Body of pancreas (tissue), 4 donors: ENCODE data around the gene IL3RA. TPM values are rescaled to one million over a fixed set of nuclear protein-coding genes. Genes with fewer than 3 reads are reported as not detected.

Source experiments
- ATAC-seq: fragments of 150-250 bp; one replicate; pipeline ENCODE4 v1.9.1; 2016
- DNase-seq, 4 donors: peaks; one replicate each; pipeline ENCODE4 v3.0.0-alpha.2; 2019
- H3K27ac ChIP-seq, 4 donors: fragments of 200-600 bp; sonication (generic); 1 replicate in 3 of 4; 2 replicates in 1 of 4; pipeline versions ENCODE4 v1.5.1 to v1.6.1; 2016 to 2019; ENCODE audit warnings: mild to moderate bottlenecking in 1 of 4, mixed read lengths in 1 of 4, moderate library complexity in 1 of 4
- H3K27me3 ChIP-seq, 2 donors: fragments of 200-600 bp; sonication (generic); one replicate each; pipeline ENCODE4 v1.6.0; 2016; ENCODE audit warnings: mild to moderate bottlenecking in 1 of 2
- H3K36me3 ChIP-seq, 2 donors: fragments of 200-600 bp; sonication (generic); replicated peaks in 1 of 2; 2 replicates each; pipeline ENCODE4 v1.5.1; 2016; ENCODE audit warnings: low read depth in 2 of 2; ENCODE audit not compliant: insufficient read depth in 1 of 2
- H3K4me1 ChIP-seq: fragments of 200-600 bp; sonication (generic); one replicate; pipeline ENCODE4 v1.6.0; 2016
- H3K4me3 ChIP-seq, 2 donors: fragments of 200-600 bp; sonication (generic); 1 replicate in 1 of 2; 2 replicates in 1 of 2; pipeline ENCODE4 v1.5.1; 2016 to 2019
- H3K9me3 ChIP-seq, 3 donors: fragments of 200-600 bp; sonication (generic); 1 replicate in 2 of 3; 2 replicates in 1 of 3; pipeline ENCODE4 v1.5.1; 2016
- CTCF ChIP-seq, 7 experiments: fragments of 450-650 bp in 4 of 7; fragments of 200-600 bp in 3 of 7; sonication (generic) in 3 of 7; IDR thresholded peaks; one replicate each; pipeline ENCODE4 v1.5.1; 2016 to 2019; ENCODE audit warnings: antibody characterized with exemption in 7 of 7
- POLR2A ChIP-seq, 3 donors: fragments of 450-650 bp; IDR thresholded peaks; one replicate each; pipeline ENCODE4 v1.6.1; 2016; ENCODE audit warnings: antibody characterized with exemption in 3 of 3, mild to moderate bottlenecking in 2 of 3
- WGBS, 2 donors: methylation state at CpG; one replicate each; pipeline ENCODE4 v1.1.5; 2017; 5-methylcytosine and 5-hydroxymethylcytosine counted together
- intact Hi-C: fragments of 100-400 bp; cut with DNase I; formaldehyde crosslinking; loops from one replicate; pipeline ENCODE4 v1.15.1; 2023
- total RNA-seq, 2 donors: library from RNA; depleted of rRNA; stranded (reverse); fragments of >200 nt; gene quantifications; one replicate each; pipeline ENCODE4 v1.1.0, GENCODE V29; 2016

IL3RA gene
- 1 to 10 TPM in 1 of 2 donors, under 1 TPM in 1; 0.78 to 1.3 TPM for total RNA-seq

DNA sequence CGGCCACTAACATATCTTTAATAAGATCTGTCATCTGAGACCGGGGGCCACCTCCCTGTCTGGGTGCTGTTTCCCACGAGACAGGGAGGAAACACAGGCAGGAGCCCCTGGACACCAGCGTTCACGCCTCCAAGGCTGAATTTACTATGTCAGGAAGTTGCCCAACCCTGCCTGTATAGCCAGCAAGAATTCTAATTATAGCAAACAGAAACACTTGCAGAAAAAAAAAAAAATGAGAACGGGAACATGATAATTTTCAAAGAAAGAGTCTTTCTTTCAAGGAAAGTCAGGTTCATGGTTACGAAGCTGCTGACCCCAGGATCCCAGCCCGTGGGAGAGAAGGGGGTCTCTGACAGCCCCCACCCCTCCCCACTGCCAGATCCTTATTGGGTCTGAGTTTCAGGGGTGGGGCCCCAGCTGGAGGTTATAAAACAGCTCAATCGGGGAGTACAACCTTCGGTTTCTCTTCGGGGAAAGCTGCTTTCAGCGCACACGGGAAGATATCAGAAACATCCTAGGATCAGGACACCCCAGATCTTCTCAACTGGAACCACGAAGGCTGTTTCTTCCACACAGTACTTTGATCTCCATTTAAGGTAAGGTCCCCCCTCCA is at the start of gene IL3RA:
IL3RA (plus strand) TSS at position 455 of the 613 bp plus-strand sequence. CDS start 4,981 bp downstream, outside the sequence.
- 32 to 36% methylated on average over 10 to 14 of the region's 14 CpGs for WGBS, 2 donors
- no peak for TF ChIP-seq POLR2A (IDR thresholded peaks at IDR 0.05)
- intact Hi-C loops = no loop called here
- Histone ChIP-seq H3K4me1 (no peaks in the 10 kb centered on the region), H3K4me3 (no peak within 1 kb of the TSS), H3K36me3 (no peaks in the 10 kb centered on the region), H3K27ac (peak within 1 kb of the TSS in 1 of 4 donors; percentile 17), H3K9me3 (peaks cover 0 to 14% (median 0%) of the 10 kb centered on the region in 3 donors), H3K27me3 (no peaks in the 10 kb centered on the region)
- DNase-seq = peak in 2 of 4 donors; percentile 14 to 74
- ATAC-seq = no peak

- no peaks in the 10 kb centered on the region for H3K36me3 ChIP-seq
- TF ChIP-seq POLR2A (IDR thresholded peaks at IDR 0.05) = no peak
- TF ChIP-seq CTCF (IDR thresholded peaks at IDR 0.05) = no peak
- H3K27ac ChIP-seq = no peak overlapping the region
- H3K9me3 ChIP-seq = no peaks in the 10 kb centered on the region
- DNase-seq (no peak), ATAC-seq (no peak)
- intact Hi-C loops = no loop called here
- no peaks in the 10 kb centered on the region for H3K4me1 ChIP-seq
- WGBS, 2 donors = 38 to 88% methylated on average over 1 of the region's 1 CpG
- H3K27me3 ChIP-seq = no peaks in the 10 kb centered on the region
- no peak overlapping the region for H3K4me3 ChIP-seq
Observed at GRCh38 chrX:1289535-1289934, 47.0 kb upstream of the IL3RA start.

DNA sequence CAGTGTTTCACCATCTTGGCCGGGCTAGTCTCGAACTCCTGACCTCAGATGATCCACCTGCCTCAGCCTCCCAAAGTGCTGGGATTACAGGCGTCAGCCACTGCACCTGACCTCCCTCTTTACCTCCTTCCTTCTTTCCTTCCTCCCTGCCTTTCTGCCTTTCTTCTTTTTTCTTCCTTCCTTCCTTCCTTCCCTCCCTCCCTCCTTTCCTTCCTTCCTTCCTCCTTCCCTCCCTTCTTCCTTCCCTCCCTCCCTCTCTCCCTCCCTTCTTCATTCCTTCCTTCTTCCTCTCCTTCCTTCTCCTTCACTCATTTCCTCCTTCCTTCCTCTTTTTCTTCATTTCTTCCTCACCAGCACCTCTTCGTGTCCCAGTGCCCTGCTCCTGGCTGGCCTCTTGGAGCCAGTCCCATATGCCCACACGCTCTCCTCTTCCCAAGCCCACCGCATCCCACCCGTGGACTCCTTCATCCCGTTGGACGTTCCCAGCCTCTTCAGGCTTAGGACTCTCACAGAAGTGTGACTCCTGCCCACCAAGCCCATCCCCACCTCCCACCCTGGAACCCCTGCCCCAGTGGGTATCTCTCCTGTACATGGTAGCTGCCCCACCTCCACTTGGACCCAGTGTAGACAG is 45.4 kb upstream of the IL3RA start:
- WGBS, 2 donors = 68 to 70% methylated on average over 9 of the region's 9 CpGs
- Histone ChIP-seq H3K27me3 (no peaks in the 10 kb centered on the region), H3K27ac (no peak overlapping the region), H3K4me3 (no peak overlapping the region), H3K9me3 (no peaks in the 10 kb centered on the region), H3K36me3 (no peaks in the 10 kb centered on the region), H3K4me1 (no peaks in the 10 kb centered on the region)
- DNase-seq (no peak), ATAC-seq (no peak)
- no peak for TF ChIP-seq POLR2A (IDR thresholded peaks at IDR 0.05)
- intact Hi-C loops = no loop called here

GRCh38 chrX:1292575-1293290 is 43.9 kb upstream of the IL3RA start:
- H3K4me1 ChIP-seq = no peaks in the 10 kb centered on the region
- WGBS, 2 donors = 14 to 29% methylated on average over 16 to 22 of the region's 22 CpGs
- intact Hi-C loops = no loop called here
- no peak overlapping the region for H3K27ac ChIP-seq
- no peaks in the 10 kb centered on the region for H3K9me3 ChIP-seq
- H3K27me3 ChIP-seq = no peaks in the 10 kb centered on the region
- DNase-seq = no peak
- H3K4me3 ChIP-seq = no peak overlapping the region
- H3K36me3 ChIP-seq = no peaks in the 10 kb centered on the region
- TF ChIP-seq CTCF (IDR thresholded peaks at IDR 0.05) = no peak
- no peak for TF ChIP-seq POLR2A (IDR thresholded peaks at IDR 0.05)
- ATAC-seq = no peak

GRCh38 chrX:1294301-1295067 is 42.1 kb upstream of the IL3RA start:
- Histone ChIP-seq H3K36me3 (no peaks in the 10 kb centered on the region), H3K27ac (no peak overlapping the region), H3K4me3 (no peak overlapping the region), H3K27me3 (no peaks in the 10 kb centered on the region), H3K9me3 (no peaks in the 10 kb centered on the region), H3K4me1 (no peaks in the 10 kb centered on the region)
- ATAC-seq (no peak), DNase-seq (no peak)
- WGBS, 2 donors = 84 to 89% methylated on average over 25 to 28 of the region's 29 CpGs
- intact Hi-C loops = no loop called here
- no peak for TF ChIP-seq CTCF (IDR thresholded peaks at IDR 0.05)
